DOHH2 (cell line): ENCODE results near the gene TXLNB.

Experiments
- H3F3A ChIP-seq: fragments of 200-600 bp; sonication (generic), shearing (Covaris generic); 2 replicates; pipeline ENCODE4 v1.6.0; 2016; ENCODE audit warnings: antibody characterized with exemption, mild to moderate bottlenecking; ENCODE audit not compliant: control insufficient read depth, insufficient read depth
- H3K27ac ChIP-seq: fragments of 200-600 bp; sonication (generic); 2 replicates; pipeline ENCODE4 v1.5.1; 2014; ENCODE audit warnings: low read depth, mild to moderate bottlenecking, low read length, moderate library complexity
- H3K27me3 ChIP-seq: fragments of 200-600 bp; sonication (generic); 2 replicates; pipeline ENCODE4 v1.6.1; 2014; ENCODE audit warnings: mild to moderate bottlenecking, low read length, mixed read lengths; ENCODE audit not compliant: control insufficient read depth
- H3K36me3 ChIP-seq: fragments of 200-600 bp; sonication (generic); 2 replicates; pipeline ENCODE4 v1.6.1; 2014; ENCODE audit warnings: mild to moderate bottlenecking, low read length, moderate library complexity, mixed read lengths; ENCODE audit not compliant: control insufficient read depth
- H3K4me1 ChIP-seq: fragments of 200-600 bp; sonication (generic); 2 replicates; pipeline ENCODE4 v1.6.1; 2014; ENCODE audit warnings: mild to moderate bottlenecking, low read length, mixed read lengths; ENCODE audit not compliant: control insufficient read depth
- H3K4me2 ChIP-seq: fragments of 200-600 bp; sonication (generic); 2 replicates; pipeline ENCODE4 v1.6.0; 2014; ENCODE audit warnings: mild to moderate bottlenecking, low read length, moderate library complexity
- H3K4me3 ChIP-seq: fragments of 200-600 bp; sonication (generic); 2 replicates; pipeline ENCODE4 v1.5.1; 2014; ENCODE audit warnings: mild to moderate bottlenecking, low read length, mixed read lengths
- H3K79me2 ChIP-seq: fragments of 200-600 bp; sonication (generic); 2 replicates; pipeline ENCODE4 v1.6.1; 2014; ENCODE audit warnings: mild to moderate bottlenecking, low read length, mixed read lengths; ENCODE audit not compliant: control insufficient read depth
- H3K9me2 ChIP-seq: fragments of 200-600 bp; sonication (generic); replicated peaks from 2 replicates; pipeline ENCODE4 v1.6.1; 2014; ENCODE audit warnings: mild to moderate bottlenecking, low read length, mixed read lengths; ENCODE audit not compliant: control insufficient read depth
- H3K9me3 ChIP-seq: fragments of 200-600 bp; sonication (generic); 2 replicates; pipeline ENCODE4 v1.6.1; 2014; ENCODE audit warnings: antibody characterized with exemption, low read length, mixed read lengths; ENCODE audit not compliant: control insufficient read depth, insufficient read depth
- H4K20me1 ChIP-seq: fragments of 200-600 bp; sonication (generic); 2 replicates; pipeline ENCODE4 v1.6.0; 2014; ENCODE audit warnings: low read depth, mild to moderate bottlenecking, antibody characterized with exemption, low read length, moderate library complexity; ENCODE audit not compliant: control insufficient read depth, insufficient read depth
- EZH2phosphoT487 ChIP-seq: fragments of 200-600 bp; sonication (generic); IDR thresholded peaks from 2 replicates; pipeline ENCODE4 v1.6.1; 2017; ENCODE audit warnings: borderline replicate concordance, mild to moderate bottlenecking, antibody characterized with exemption, low read length, moderate library complexity, mixed read lengths
- TF ChIP-seq, protein P1 (sequence below): fragments of 200-600 bp; sonication (generic); IDR thresholded peaks from one replicate; pipeline ENCODE4 v1.5.1; 2014; ENCODE audit warnings: antibody characterized with exemption, mild to moderate bottlenecking, low read depth, low read length; ENCODE audit not compliant: poor library complexity, severe bottlenecking

The TXLNB gene

DNA sequence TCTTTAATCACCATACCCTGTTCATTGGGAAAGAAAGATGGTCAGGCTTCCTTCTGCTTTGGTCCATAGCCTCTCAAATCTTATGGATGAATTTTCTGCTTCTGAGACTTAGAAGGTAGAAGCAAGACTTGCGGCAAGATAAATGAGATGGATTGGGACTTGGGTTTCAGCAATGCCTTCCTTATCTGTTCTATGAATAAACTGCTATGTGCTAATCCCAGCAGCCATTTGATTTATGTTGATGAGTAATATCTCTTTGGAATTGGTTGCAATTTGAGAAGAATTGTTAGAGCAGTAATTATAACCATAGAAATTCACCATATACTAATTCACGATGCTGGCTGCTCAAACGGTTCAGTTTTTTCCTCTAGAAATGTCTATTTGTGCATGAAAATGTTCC, 48.3 kb downstream of the TXLNB start:
- no peak for TF ChIP-seq EZH2phosphoT487
- TF ChIP-seq, protein P1, sequence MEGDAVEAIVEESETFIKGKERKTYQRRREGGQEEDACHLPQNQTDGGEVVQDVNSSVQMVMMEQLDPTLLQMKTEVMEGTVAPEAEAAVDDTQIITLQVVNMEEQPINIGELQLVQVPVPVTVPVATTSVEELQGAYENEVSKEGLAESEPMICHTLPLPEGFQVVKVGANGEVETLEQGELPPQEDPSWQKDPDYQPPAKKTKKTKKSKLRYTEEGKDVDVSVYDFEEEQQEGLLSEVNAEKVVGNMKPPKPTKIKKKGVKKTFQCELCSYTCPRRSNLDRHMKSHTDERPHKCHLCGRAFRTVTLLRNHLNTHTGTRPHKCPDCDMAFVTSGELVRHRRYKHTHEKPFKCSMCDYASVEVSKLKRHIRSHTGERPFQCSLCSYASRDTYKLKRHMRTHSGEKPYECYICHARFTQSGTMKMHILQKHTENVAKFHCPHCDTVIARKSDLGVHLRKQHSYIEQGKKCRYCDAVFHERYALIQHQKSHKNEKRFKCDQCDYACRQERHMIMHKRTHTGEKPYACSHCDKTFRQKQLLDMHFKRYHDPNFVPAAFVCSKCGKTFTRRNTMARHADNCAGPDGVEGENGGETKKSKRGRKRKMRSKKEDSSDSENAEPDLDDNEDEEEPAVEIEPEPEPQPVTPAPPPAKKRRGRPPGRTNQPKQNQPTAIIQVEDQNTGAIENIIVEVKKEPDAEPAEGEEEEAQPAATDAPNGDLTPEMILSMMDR = no peak
- Histone ChIP-seq H3K4me1 (peaks cover 20% of the 10 kb centered on the region), H3K9me3 (no peaks in the 10 kb centered on the region), H3K36me3 (no peaks in the 10 kb centered on the region; the same call in 1 of the 2 replicates), H3K79me2 (no peaks in the 10 kb centered on the region), H3K9me2 (no peaks in the 10 kb centered on the region), H3K27me3 (no peaks in the 10 kb centered on the region), H3K4me3 (no peak overlapping the region), H4K20me1 (no peaks in the 10 kb centered on the region), H3K4me2 (no peak overlapping the region), H3F3A (no peaks in the 10 kb centered on the region), H3K27ac (no peak overlapping the region)

- Histone ChIP-seq H3K36me3 (no peaks in the 10 kb centered on the region; the same call in 1 of the 2 replicates), H3K27ac (no peak overlapping the region), H3K79me2 (no peaks in the 10 kb centered on the region), H3K4me2 (no peak overlapping the region), H3F3A (no peaks in the 10 kb centered on the region), H3K9me3 (no peaks in the 10 kb centered on the region), H3K27me3 (no peaks in the 10 kb centered on the region), H3K4me3 (no peak overlapping the region), H4K20me1 (no peaks in the 10 kb centered on the region), H3K9me2 (no peaks in the 10 kb centered on the region), H3K4me1 (peaks cover 20% of the 10 kb centered on the region)
- TF ChIP-seq, protein P1 = no peak
- TF ChIP-seq EZH2phosphoT487 = no peak
Measured at GRCh38 chr6:139242457-139243240, 49.1 kb downstream of the TXLNB start.

DNA sequence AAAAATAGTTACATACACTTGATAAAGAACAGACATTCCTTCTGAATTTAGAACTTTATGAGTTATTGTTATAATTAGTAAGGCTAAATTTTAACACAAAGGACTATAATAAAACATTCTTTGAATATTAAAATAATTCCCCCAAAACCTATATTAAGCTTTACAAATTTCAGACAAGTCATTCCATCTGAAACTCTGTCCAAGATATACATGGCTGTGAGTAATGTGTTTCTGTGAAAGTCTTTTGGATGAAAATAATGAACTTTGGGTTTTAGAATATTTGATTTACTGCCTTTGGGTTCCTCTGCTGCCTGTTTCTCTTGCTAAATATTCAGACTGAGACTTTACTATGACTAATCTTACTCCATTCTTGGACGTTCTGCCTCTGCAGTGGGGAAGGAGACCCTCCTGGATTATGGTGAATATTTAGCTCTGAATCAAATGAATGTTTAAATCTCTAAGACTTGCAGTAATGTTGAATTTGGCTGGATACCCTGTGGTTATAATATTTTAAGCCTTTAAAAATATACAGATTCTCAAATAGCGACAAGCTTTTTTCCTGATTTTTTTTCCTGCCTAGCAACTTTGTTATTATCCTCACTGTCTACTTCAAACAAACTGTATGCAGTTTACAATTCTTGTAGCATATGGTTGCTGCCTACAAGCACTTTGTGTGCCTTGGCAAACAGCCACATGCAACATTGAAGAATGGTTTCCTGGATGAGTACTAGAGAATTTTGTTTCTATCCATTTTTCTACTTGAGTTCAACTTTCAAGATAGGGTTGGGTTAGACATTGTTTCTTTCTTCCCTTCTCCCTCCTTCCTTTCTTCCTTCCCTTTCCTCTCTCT, 51.4 kb downstream of the TXLNB start:
- Histone ChIP-seq H3K4me2 (no peak overlapping the region), H4K20me1 (no peaks in the 10 kb centered on the region), H3K9me3 (no peaks in the 10 kb centered on the region), H3K4me1 (peaks cover 27% of the 10 kb centered on the region), H3K9me2 (no peaks in the 10 kb centered on the region), H3F3A (no peaks in the 10 kb centered on the region), H3K36me3 (no peaks in the 10 kb centered on the region; the same call in 1 of the 2 replicates), H3K27me3 (no peaks in the 10 kb centered on the region), H3K79me2 (no peaks in the 10 kb centered on the region), H3K27ac (no peak overlapping the region), H3K4me3 (no peak overlapping the region)
- TF ChIP-seq, protein P1 = no peak
- TF ChIP-seq EZH2phosphoT487 = no peak
